ENCODE data around the gene TRPV6. TPM values are rescaled to one million over a fixed set of nuclear protein-coding genes. Genes with fewer than 3 reads are reported as not detected.

The TRPV6 gene
- polyA plus RNA-seq, 1 donor, result 0.05 TPM

DNA sequence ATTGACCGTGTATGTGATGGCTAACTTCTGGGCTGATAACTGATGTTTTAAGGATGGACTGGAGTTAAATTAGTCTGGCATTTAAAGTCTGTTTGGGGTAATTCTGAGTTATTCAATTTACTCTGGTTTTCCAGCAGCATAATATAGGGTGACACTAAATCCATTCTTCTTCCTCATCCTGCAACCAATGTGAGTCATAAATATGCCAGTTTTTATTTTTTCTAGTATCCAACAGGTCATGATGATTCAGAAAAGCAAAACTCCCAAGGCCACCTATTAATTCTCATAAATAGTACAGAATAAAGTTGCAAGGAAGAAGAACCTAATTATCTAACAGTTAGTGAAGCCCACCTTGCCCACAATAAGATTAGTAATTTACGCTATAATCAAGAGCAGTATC is 38.2 kb downstream of the TRPV6 start:
- no peak for DNase-seq

DNA sequence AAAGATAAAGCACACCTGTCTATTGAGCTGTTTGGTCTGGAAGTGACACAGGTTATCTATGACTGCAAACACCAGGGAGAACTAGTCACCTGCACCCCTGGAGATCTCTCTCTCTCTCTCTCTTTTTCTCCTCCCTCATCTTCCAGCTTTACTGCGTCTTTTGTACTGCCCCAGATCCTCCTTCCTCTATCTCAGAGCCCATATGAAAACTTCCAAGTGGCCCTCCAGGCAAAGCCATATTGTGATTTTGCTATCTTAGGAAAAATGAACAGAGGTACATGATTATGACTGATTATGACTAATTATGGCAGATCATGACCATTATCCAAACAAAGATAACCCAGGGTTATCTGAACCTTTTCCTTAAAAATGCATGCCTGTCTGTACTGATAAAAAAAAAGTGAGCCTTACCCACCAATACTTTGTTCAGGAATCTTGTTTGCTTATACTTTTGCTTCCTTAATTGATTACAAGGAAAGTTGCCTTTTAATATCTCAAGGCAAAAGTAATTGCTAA is 43.2 kb downstream of the TRPV6 start:
- no peak for DNase-seq

DNA sequence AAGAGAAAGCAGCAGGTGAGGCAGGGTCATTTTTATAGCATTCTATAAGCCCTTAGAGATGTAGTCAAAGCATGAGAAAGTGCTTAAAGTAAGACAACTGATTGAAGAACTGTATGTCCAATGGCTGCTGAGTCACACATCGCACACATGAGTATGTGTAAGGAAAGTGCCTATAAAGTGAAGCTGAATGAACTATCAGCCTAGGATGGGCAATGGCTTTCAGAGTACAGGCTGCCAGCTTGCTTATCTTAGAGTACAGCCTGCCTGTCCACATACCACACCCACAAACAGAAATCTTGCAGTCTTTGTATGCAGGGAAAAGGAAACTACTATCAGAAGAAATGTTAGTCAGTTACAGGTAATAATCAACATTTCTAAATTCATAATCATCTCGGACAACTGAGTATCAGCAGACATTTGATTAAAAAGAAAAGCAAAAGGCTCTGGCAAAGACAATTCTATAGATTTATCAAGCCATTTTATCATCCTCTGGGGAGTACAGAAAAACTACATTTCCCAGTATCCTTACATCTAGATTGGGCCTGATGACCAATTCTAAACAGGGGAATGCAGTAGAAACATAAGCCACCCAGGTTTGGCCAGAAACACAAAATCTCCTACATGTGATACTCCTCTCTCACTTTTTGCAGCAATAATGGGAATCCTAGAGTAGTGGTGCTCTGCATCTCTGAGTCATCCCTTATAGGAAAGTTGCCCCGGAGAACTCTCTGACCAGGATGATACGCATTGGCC is 46.9 kb downstream of the TRPV6 start:
- no peak for DNase-seq

DNA sequence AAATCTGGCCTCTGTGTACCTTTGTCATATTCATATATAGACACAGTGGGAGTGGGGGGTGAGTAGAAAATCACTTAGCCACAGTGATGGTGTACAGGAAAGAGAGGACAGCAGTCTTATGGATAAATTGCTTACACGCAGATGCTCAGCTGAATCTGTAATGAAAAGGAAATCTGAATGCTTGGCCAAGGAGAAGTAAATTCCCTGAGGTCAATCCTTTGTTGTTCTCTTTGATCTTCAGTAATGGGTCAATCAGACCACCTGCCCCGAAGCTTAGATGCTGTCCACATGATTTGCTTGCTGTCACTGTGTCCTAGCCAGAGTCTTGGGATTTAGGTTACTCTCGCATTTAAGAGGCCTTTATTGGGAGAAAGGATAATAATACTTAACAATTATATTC is 49.1 kb downstream of the TRPV6 start:
- no peak for DNase-seq

DNA sequence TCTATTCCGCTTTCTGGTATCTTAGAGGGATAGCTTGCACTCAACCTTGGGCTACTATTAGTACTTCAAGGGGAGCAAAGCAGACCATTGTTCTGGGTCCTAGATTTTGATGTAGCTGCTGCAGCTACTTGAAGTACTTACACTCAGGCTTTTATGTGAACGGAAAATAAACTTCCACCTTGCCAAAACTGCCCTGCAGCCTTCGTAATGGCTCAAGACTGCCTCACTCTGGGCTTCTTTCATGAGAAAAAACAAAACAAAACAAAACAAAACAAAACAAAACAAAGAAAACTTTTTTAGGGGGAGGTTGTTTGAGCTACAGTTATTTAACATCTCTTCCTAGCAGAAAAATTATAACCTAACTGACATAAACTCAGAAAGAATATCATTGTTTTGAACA is 50.1 kb downstream of the TRPV6 start:
- DNase-seq, result no peak

DNA sequence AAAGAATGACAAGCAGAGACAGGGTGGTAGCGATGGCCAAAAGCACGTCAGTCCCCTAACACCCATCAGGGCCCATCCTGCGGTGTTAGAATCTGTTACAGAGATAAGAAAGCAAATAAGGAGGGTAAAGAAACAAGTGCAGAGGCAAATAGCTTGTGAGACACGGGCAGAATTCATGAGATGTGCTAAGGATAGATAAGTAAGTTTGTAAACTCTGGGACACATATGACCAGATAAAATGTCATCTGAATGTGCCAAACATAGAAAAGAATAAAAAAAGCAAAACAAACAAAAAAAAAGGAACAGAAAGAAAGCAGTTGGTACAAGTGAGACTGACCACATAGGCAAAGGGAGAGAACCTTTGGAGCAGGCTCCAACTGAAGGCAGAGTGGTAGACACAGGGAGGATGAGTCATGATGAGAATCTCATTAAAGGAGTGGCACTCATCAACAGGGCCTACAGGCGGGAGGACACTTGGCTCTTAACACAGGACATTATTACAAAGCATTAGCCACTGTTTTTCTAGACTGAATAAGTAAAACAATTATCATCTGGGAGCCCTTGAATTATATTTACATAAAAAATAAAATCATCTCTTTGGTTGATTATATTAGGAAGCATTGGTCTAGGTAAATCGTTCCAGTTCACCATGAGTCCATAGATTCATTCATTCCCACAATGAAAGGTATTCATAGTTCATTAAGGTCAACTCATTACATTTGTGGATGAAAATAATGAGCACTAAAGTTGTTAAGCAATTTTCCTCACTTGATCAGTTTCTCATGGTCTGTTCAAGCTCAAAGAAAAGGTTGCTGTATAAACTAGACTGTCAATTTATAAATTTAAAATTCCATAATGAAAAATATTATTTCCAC is 52.1 kb downstream of the TRPV6 start:
- no peak for DNase-seq

DNA sequence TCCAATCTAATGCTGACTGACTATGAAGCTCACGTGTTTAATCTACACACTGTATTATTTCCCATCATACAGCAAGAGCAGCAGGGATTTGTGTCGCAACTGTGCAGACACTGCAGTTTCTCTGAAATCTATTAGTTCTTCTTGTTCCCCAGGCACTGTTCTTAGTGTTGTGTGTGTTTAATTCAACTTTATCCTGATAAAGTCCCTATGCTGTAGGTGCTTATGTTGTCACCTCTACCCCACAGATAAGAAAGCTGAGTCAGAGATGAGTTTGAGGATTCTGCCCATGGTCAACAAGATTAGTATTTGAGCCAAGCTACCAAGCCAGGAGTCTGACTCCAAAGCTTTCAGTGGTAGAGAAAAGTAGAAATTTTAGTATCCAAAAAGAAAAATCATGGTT is 53.1 kb downstream of the TRPV6 start:
- no peak for DNase-seq

DNA sequence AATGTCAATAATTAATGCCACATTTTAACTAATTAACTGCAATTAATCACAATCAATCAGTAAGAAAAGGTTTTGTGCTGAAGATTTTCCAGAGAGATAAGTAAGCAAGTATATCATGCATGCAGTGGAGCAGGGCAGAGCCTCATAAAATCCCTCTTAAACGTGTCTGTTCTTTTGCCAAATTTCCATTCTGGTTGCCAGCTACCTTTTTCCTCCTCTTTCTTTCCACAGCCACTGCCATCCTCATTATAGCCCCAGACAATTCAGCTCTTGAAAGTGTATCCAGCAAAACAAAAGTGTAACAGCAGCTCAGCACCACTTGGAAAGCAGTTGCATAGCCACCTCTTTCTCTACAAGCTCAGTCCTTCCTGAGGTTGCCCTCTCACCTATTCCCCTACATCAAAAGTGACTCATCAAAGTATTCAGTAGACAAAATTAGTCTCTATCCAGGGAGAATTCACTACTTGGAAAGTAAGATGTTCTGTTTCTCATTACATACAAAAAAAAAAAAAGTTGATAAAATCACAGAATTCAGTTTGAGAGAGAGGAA is 57.5 kb downstream of the TRPV6 start:
- peak; percentile 26 for DNase-seq

DNA sequence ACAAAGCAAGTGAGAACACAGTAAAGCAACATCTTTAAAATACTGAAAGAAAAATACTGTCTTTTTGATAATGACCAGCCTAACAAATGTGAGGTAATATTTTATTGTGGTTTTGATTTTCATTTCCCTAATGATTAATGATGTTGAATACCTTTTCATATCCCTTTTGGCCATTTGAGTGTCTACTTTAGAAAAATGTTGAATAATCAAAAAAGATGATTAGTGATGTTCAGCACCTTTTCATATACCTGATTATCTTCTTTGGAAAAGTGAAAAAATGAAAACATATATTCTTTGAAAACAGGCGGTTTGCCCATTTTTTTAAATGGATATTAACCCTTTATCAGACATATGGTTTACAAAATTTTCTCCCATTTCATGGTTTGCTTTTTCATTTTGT is 62.8 kb downstream of the TRPV6 start:
- no peak for DNase-seq

Other genes with a start within 250 kb of the TRPV6 start
- not detected for gene PRSS1, start 136.3 kb downstream of the TRPV6 start, polyA plus RNA-seq (ENCODE audit: insufficient read length)
- gene PRSS2, start 114.8 kb downstream of the TRPV6 start, polyA plus RNA-seq (ENCODE audit: insufficient read length), result not detected
- gene EPHB6, start 30.7 kb downstream of the TRPV6 start, polyA plus RNA-seq (ENCODE audit: insufficient read length), result 3.6 TPM
- 0.09 TPM for gene TRPV5, start 48.0 kb upstream of the TRPV6 start, polyA plus RNA-seq (ENCODE audit: insufficient read length)
- gene LLCFC1, start 53.7 kb upstream of the TRPV6 start, polyA plus RNA-seq (ENCODE audit: insufficient read length), result 0.26 TPM
- 1.1 TPM for gene KEL, start 76.6 kb upstream of the TRPV6 start, polyA plus RNA-seq (ENCODE audit: insufficient read length)
- gene OR9A2, start 141.4 kb upstream of the TRPV6 start, polyA plus RNA-seq (ENCODE audit: insufficient read length), result not detected
- not detected for gene OR6V1, start 166.6 kb upstream of the TRPV6 start, polyA plus RNA-seq (ENCODE audit: insufficient read length)
- gene PIP, start 246.3 kb upstream of the TRPV6 start, polyA plus RNA-seq (ENCODE audit: insufficient read length), result not detected

Data from hindlimb muscle (tissue), 1 donor.